K562 (cell line): Measurements from ENCODE around the gene MYB. TPM values are rescaled to one million over a fixed set of nuclear protein-coding genes. Genes with fewer than 3 reads are reported as not detected.

Experiments used
- ATAC-seq: fragments of 200-7000 bp; cut with Tn5 transposase; 3 replicates; pipeline ENCODE4 v1.9.1; 2020; ENCODE audit warnings: moderate library complexity
- BruUV-seq: library from RNA; stranded (reverse); fragments of 400-500 nt; replicated peaks from 2 replicates; lab custom pipeline; 2021; lab: Mats Ljungman, UMichigan
- CTCF ChIA-PET: fragments of 300-600 bp; formaldehyde crosslinking; extraction: SDS; loops from one replicate; lab custom pipeline; 2021; ENCODE audit warnings: low intra/inter-chr PET ratio; lab: Yijun Ruan, JAX
- POLR2A ChIA-PET: fragments of 300-600, 350-650 bp; sonication (Branson Sonifier 250); formaldehyde crosslinking; extraction: SDS; loops from one replicate; lab custom pipeline; 2021; ENCODE audit warnings: antibody characterized with exemption, inconsistent platforms; lab: Yijun Ruan, JAX
- DNase-seq, 4 experiments: peaks; one replicate each; pipeline versions ENCODE4 v3.0.0 to v3.0.0-alpha.2; 2011 to 2018; ENCODE audit warnings: low spot score in 3 of 4, mixed read lengths in 3 of 4; ENCODE audit errors: extremely low read depth in 1 of 4
- FAIRE-seq: peaks from 2 replicates; lab custom pipeline; 2011; peaks lifted over from hg19 to GRCh38; lab: Jason Lieb, UNC
- H2AFZ ChIP-seq: 2 replicates; pipeline ENCODE4 v1.6.0; 2011; ENCODE audit warnings: low read depth, low read length, control low read depth, inconsistent platforms
- H3K27ac ChIP-seq: fragments of 200-600 bp; 3 replicates; pipeline ENCODE4 v1.8.0; 2011; ENCODE audit warnings: low read depth, mild to moderate bottlenecking, control low read depth, inconsistent platforms, low read length, moderate library complexity, mixed read lengths; ENCODE audit errors: extremely low read depth
- H3K27me3 ChIP-seq, 2 experiments: fragments of 300-600 bp in 1 of 2; 2 replicates in 1 of 2; 3 replicates in 1 of 2; pipeline versions ENCODE4 v1.6.0 to v1.8.0; 2011; ENCODE audit warnings: inconsistent platforms in 2 of 2, low read length in 2 of 2, mild to moderate bottlenecking in 1 of 2, mixed read lengths in 1 of 2, moderate library complexity in 1 of 2; ENCODE audit not compliant: control insufficient read depth in 2 of 2, insufficient read depth in 2 of 2
- H3K36me3 ChIP-seq: fragments of 300-600 bp; 3 replicates; pipeline ENCODE4 v1.8.0; 2011; ENCODE audit warnings: mild to moderate bottlenecking, low read length, inconsistent platforms; ENCODE audit not compliant: control insufficient read depth, insufficient read depth
- H3K4me1 ChIP-seq, 2 experiments: fragments of 200-600 bp in 1 of 2; replicated peaks in 1 of 2; 2 replicates in 1 of 2; 3 replicates in 1 of 2; pipeline versions ENCODE4 v1.5.1 to v1.8.0; 2011; ENCODE audit warnings: inconsistent platforms in 2 of 2, low read length in 2 of 2, mild to moderate bottlenecking in 1 of 2, mixed read lengths in 1 of 2, moderate library complexity in 1 of 2; ENCODE audit not compliant: control insufficient read depth in 2 of 2, insufficient read depth in 2 of 2
- H3K4me2 ChIP-seq: 2 replicates; pipeline ENCODE4 v1.6.1; 2011; ENCODE audit warnings: low read length, control low read depth, inconsistent platforms, mixed read lengths; ENCODE audit not compliant: insufficient read depth
- H3K4me3 ChIP-seq: fragments of 200-600 bp; sonication (generic), shearing (Covaris generic); 2 replicates; pipeline ENCODE4 v1.5.1; 2016; ENCODE audit warnings: control low read depth, inconsistent platforms
- H3K79me2 ChIP-seq: fragments of 200-600 bp; 3 replicates; pipeline ENCODE4 v1.8.0; 2011; ENCODE audit warnings: low read length, inconsistent platforms; ENCODE audit not compliant: control insufficient read depth, insufficient read depth
- H3K9ac ChIP-seq, 2 experiments: 2 replicates each; pipeline versions ENCODE4 v1.6.0 to v1.6.1; 2011; ENCODE audit warnings: low read depth in 2 of 2, low read length in 2 of 2, control low read depth in 1 of 2, inconsistent platforms in 1 of 2, mild to moderate bottlenecking in 1 of 2, mixed read lengths in 1 of 2; ENCODE audit not compliant: insufficient read depth in 1 of 2
- H3K9me1 ChIP-seq: one replicate; pipeline ENCODE4 v1.6.0; 2011; ENCODE audit warnings: inconsistent platforms, mild to moderate bottlenecking, low read length, moderate library complexity; ENCODE audit not compliant: control insufficient read depth, insufficient read depth
- H3K9me3 ChIP-seq: replicated peaks from 2 replicates; pipeline ENCODE4 v1.5.1; 2011; ENCODE audit warnings: low read depth, low read length, inconsistent platforms; ENCODE audit not compliant: control insufficient read depth, insufficient read depth
- H4K20me1 ChIP-seq: replicated peaks from 2 replicates; pipeline ENCODE4 v1.6.1; 2011; ENCODE audit warnings: low read length, inconsistent platforms, mixed read lengths; ENCODE audit not compliant: control insufficient read depth, insufficient read depth
- ASH1L ChIP-seq: fragments of 450-650 bp; IDR thresholded peaks from 2 replicates; pipeline ENCODE4 v1.6.1; 2018; ENCODE audit warnings: borderline replicate concordance, mild to moderate bottlenecking, low read depth; ENCODE audit not compliant: partially characterized antibody
- BRF1 ChIP-seq: IDR thresholded peaks from 3 replicates; pipeline ENCODE4 v1.6.1; 2011; ENCODE audit warnings: borderline replicate concordance, mild to moderate bottlenecking; ENCODE audit not compliant: insufficient read length; ENCODE audit errors: extremely low read depth
- CREB1 ChIP-seq, 2 experiments: sonication (generic) in 1 of 2; formaldehyde crosslinking in 1 of 2; IDR thresholded peaks; 2 replicates each; pipeline versions ENCODE4 v1.6.1 to v1.8.0; 2012 to 2022; ENCODE audit warnings: inconsistent platforms in 1 of 2, mild to moderate bottlenecking in 1 of 2, missing genetic modification reagents in 1 of 2, moderate library complexity in 1 of 2
- FOXK1 ChIP-seq: sonication (generic); formaldehyde crosslinking; IDR thresholded peaks from 2 replicates; pipeline ENCODE4 v1.8.0; 2022; ENCODE audit warnings: missing genetic modification reagents, mild to moderate bottlenecking, borderline replicate concordance
- GTF3C2 ChIP-seq: IDR thresholded peaks from 3 replicates; pipeline ENCODE4 v1.6.1; 2011; ENCODE audit warnings: borderline replicate concordance, mild to moderate bottlenecking, moderate library complexity; ENCODE audit not compliant: insufficient read length; ENCODE audit errors: extremely low read depth
- NFE2L1 ChIP-seq: fragments of 450-650 bp; IDR thresholded peaks from 2 replicates; pipeline ENCODE4 v1.6.1; 2016; ENCODE audit warnings: missing genetic modification characterization, low read depth, mild to moderate bottlenecking, missing compliant biosample characterization, moderate library complexity, borderline replicate concordance
- NR2C2 ChIP-seq, 2 experiments: fragments of 200-800 bp in 1 of 2; sonication (Bioruptor generic) in 1 of 2; sonication (generic) in 1 of 2; formaldehyde crosslinking in 1 of 2; IDR thresholded peaks; 2 replicates each; pipeline versions ENCODE4 v1.6.1 to v1.8.0; 2016 to 2022; ENCODE audit warnings: mild to moderate bottlenecking in 1 of 2, missing compliant biosample characterization in 1 of 2, missing genetic modification characterization in 1 of 2, missing genetic modification reagents in 1 of 2
- NR4A1 ChIP-seq, 2 experiments: fragments of 250-450 bp in 1 of 2; fragments of 450-650 bp in 1 of 2; sonication (Bioruptor Pico) in 1 of 2; IDR thresholded peaks; 2 replicates each; pipeline versions ENCODE4 v1.4.0 to v1.6.1; 2016 to 2020; ENCODE audit warnings: mild to moderate bottlenecking in 2 of 2, missing compliant biosample characterization in 1 of 2, missing genetic modification characterization in 1 of 2, moderate library complexity in 1 of 2
- RBFOX2 ChIP-seq: fragments of 200-400 bp; formaldehyde crosslinking; IDR thresholded peaks from 2 replicates; pipeline ENCODE4 v1.6.1; 2017; ENCODE audit warnings: low read depth, mild to moderate bottlenecking, low read length, moderate library complexity
- YY1 ChIP-seq, 3 experiments: IDR thresholded peaks; 2 replicates each; pipeline ENCODE4 v1.6.1; 2011; ENCODE audit warnings: low read length in 2 of 3, mild to moderate bottlenecking in 2 of 3, moderate library complexity in 2 of 3, borderline replicate concordance in 1 of 3, control low read depth in 1 of 3, low read depth in 1 of 3; ENCODE audit not compliant: insufficient read depth in 3 of 3, insufficient replicate concordance in 2 of 3, control insufficient read depth in 1 of 3, insufficient read length in 1 of 3; ENCODE audit errors: extremely low read depth in 1 of 3
- ZFX ChIP-seq: sonication (generic); formaldehyde crosslinking; IDR thresholded peaks from 2 replicates; pipeline ENCODE4 v1.8.0; 2022; ENCODE audit warnings: mild to moderate bottlenecking, missing genetic modification reagents, moderate library complexity
- ZNF212 ChIP-seq: fragments of 450-650 bp; formaldehyde crosslinking; IDR thresholded peaks from 2 replicates; pipeline ENCODE4 v1.4.0; 2020; ENCODE audit warnings: mild to moderate bottlenecking
- ZNF316 ChIP-seq: fragments of 450-650 bp; IDR thresholded peaks from 2 replicates; pipeline ENCODE4 v1.6.1; 2016
- WGBS: fragments of 100-300 bp; shearing (Covaris generic); methylation state at CpG from one replicate; pipeline ENCODE4 v1.1.6; 2016; ENCODE audit warnings: low coverage, mixed read lengths; ENCODE audit not compliant: insufficient coverage; ENCODE audit errors: missing lambda C conversion rate; 5-methylcytosine and 5-hydroxymethylcytosine counted together
- in situ Hi-C: fragments of 300-500 bp; cut with MboI; formaldehyde crosslinking; loops from 4 replicates; pipeline ENCODE4 v1.15.0; 2018; ENCODE audit warnings: inconsistent platforms, mixed read lengths
- intact Hi-C: fragments of 100-400 bp; cut with micrococcal nuclease; formaldehyde crosslinking; loops from 2 replicates; pipeline ENCODE4 v1.14.2; 2022
- polyA plus RNA-seq, 8 experiments: library from polyadenylated mRNA; depleted of rRNA in 4 of 8; stranded (reverse) in 5 of 8; unstranded in 3 of 8; fragments of >200 nt; fragmentation: Nextera tagmentation in 2 of 8; fragmentation: Illumina TruSeq in 1 of 8; extraction: Ambion mirVana in 2 of 8; extraction: Trizol in 1 of 8; gene quantifications; 2 replicates each; pipeline versions ENCODE4 v1.2.1 to v1.2.3, GENCODE V29; 2011 to 2014; ENCODE audit warnings: inconsistent platforms in 1 of 8, missing spikeins in 1 of 8
- total RNA-seq, 7 experiments: library from RNA; depleted of rRNA in 6 of 7; stranded (reverse); fragments of >200 nt in 6 of 7; fragmentation: Illumina TruSeq in 2 of 7; extraction: Trizol in 2 of 7; gene quantifications; 2 replicates each; pipeline versions ENCODE4 v1.2.1 to v1.2.3, GENCODE V29; 2011 to 2021; ENCODE audit warnings: low replicate concordance in 1 of 7

The MYB gene
- total and polyA plus RNA-seq, 9 of the 15 experiments (the other 6 are each of a cell fraction or from before 2014, with no cell fraction given): 35.8 to 218 (median 140) TPM

DNA sequence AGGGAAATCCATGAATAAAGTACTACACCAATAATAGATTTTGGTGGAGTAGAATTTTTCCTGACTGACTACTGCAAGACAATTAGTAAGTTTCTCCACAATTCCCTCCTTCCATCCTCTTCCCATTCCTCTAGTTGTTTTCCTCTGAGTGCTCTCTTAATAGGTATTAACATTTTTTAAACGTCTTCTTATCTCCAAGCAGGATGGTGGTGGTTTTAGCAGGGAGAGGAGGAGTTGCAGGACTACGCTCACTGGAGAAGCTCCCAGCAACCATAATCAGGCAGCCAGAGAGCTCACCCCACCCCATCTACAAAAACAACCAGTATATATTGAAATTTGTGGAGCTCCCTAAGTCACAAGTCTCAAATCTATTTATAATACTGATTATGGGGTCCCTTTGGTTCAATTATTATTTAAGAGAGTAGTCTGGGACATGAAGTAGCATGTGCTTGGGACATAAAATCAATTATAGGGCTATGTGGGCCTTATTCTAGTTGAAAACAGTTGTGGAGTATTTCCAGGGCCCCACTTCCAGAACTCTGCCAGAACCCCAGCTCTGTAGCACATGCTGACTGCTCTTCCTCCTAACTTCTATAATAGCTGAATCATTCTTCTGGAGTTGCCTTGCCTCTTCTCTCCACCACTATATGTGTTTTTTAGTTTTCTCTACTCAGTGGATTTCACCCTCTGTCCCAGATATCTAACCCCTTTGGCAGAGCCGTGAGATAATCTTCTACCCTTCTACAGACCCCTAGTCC is 49.8 kb downstream of the MYB start:
- Histone ChIP-seq H3K9ac (peak overlapping the region in 1 of 2 experiments; percentile 56; a peak in 2 of 4 replicates), H4K20me1 (no peaks in the 10 kb centered on the region), H3K4me3 (no peak overlapping the region), H3K9me1 (no peaks in the 10 kb centered on the region), H3K4me1 (peaks cover 12 to 32% of the 10 kb centered on the region in 2 experiments), H3K27me3 (no peaks in the 10 kb centered on the region), H2AFZ (peak overlapping the region; percentile 93), H3K36me3 (no peaks in the 10 kb centered on the region), H3K9me3 (no peaks in the 10 kb centered on the region; the same call in 1 of the 2 replicates), H3K27ac (peak overlapping the region; percentile 85), H3K4me2 (no peak overlapping the region), H3K79me2 (no peaks in the 10 kb centered on the region)
- BruUV-seq: no TSS peak
- in situ Hi-C loops (no loop called here), intact Hi-C loops (loop anchor here (5.0 kb wide), 1 partner anchor 91 kb away; no protein-coding TSS in a partner anchor)
- CTCF ChIA-PET: interaction anchor here (0.6 kb wide), 1 partner anchor 91 kb away, joined by 3 read pairs; no protein-coding TSS in a partner anchor
- ATAC-seq: peak; percentile 73
- POLR2A ChIA-PET: interaction anchor here (0.5 to 1.8 kb wide), 9 partner anchors 9 to 179 kb away, joined by 3 to 8 read pairs (median 3); no protein-coding TSS in a partner anchor
- peak in 3 of 4 experiments; percentile 31 to 71 (median 44) for DNase-seq
- 0% methylated on average over 3 of the region's 3 CpGs for WGBS
- FAIRE-seq: no peak
- TF ChIP-seq FOXK1 (CRISPR knock-in tag) (no peak), YY1 (IDR thresholded peaks at IDR 0.05; ENCODE audit: borderline replicate concordance in 1 of 3, control insufficient read depth in 1 of 3, extremely low read depth in 1 of 3, insufficient read depth in 3 of 3, insufficient read length in 1 of 3, insufficient replicate concordance in 2 of 3, low read depth in 1 of 3, low read length in 2 of 3) (peak in 1 of 3 experiments; percentile 24), BRF1 (no peak), GTF3C2 (no peak), NFE2L1 (tag) (0 out of 2 replicates have a peak, but pooled peaks have one; percentile 40), ZNF212 (CRISPR knock-in tag) (no peak), ZNF316 (peak; percentile 89), CREB1 (IDR thresholded peaks at IDR 0.05) (no peak), CREB1 (CRISPR knock-in tag; IDR thresholded peaks at IDR 0.05) (no peak), NR4A1 (CRISPR knock-in tag; IDR thresholded peaks at IDR 0.05) (no peak), NR4A1 (tag; IDR thresholded peaks at IDR 0.05) (no peak), ASH1L (no peak), NR2C2 (CRISPR knock-in tag; IDR thresholded peaks at IDR 0.05) (no peak), NR2C2 (tag; IDR thresholded peaks at IDR 0.05) (0 out of 2 replicates have a peak, but pooled peaks have one; percentile 34), ZFX (CRISPR knock-in tag) (peak; percentile 15; the same call in 1 of the 2 replicates), RBFOX2 (no peak)
